Natural killer cell (primary cell): ENCODE data around the gene CHCHD3. TPM values are rescaled to one million over a fixed set of nuclear protein-coding genes. Genes with fewer than 3 reads are reported as not detected.

Experiments
- ATAC-seq, 3 donors: fragments of 150-1000 bp in 2 of 3; fragments of 200-7000 bp in 1 of 3; cut with Tn5 transposase; 1 replicate in 1 of 3; 2 replicates in 2 of 3; pipeline ENCODE4 v1.10.0; 2021; ENCODE audit warnings: mild to moderate bottlenecking in 2 of 3, moderate library complexity in 2 of 3
- DNase-seq, 2 donors: peaks; one replicate each; pipeline versions ENCODE4 v3.0.0 to v3.0.0-alpha.2; 2013 to 2021; ENCODE audit warnings: mixed read lengths in 1 of 2
- H3K27ac ChIP-seq: one replicate; pipeline ENCODE4 v1.5.1; 2013; ENCODE audit warnings: mild to moderate bottlenecking, low read length
- H3K27me3 ChIP-seq: one replicate; pipeline ENCODE4 v1.6.1; 2013; ENCODE audit warnings: low read length; ENCODE audit not compliant: control insufficient read depth, insufficient read depth
- H3K36me3 ChIP-seq: one replicate; pipeline ENCODE4 v1.6.1; 2013; ENCODE audit warnings: low read length; ENCODE audit not compliant: control insufficient read depth, insufficient read depth
- H3K4me1 ChIP-seq: one replicate; pipeline ENCODE4 v1.6.1; 2013; ENCODE audit warnings: low read length; ENCODE audit not compliant: control insufficient read depth, insufficient read depth
- H3K4me3 ChIP-seq: one replicate; pipeline ENCODE4 v1.5.1; 2013; ENCODE audit warnings: low read length
- H3K9me3 ChIP-seq: one replicate; pipeline ENCODE4 v1.6.1; 2013; ENCODE audit warnings: low read length; ENCODE audit not compliant: control insufficient read depth, insufficient read depth
- H3K27ac Mint-ChIP-seq, 2 donors: one replicate each; pipeline ENCODE4 v1.8.0; 2022; ENCODE audit warnings: mild to moderate bottlenecking in 2 of 2, mixed read lengths in 2 of 2, moderate library complexity in 1 of 2
- H3K27me3 Mint-ChIP-seq, 2 donors: one replicate each; pipeline ENCODE4 v1.8.0; 2022; ENCODE audit warnings: low read depth in 2 of 2, mixed read lengths in 2 of 2
- H3K36me3 Mint-ChIP-seq: one replicate; pipeline ENCODE4 v1.8.0; 2022; ENCODE audit warnings: mixed read lengths
- H3K4me1 Mint-ChIP-seq, 2 donors: one replicate each; pipeline ENCODE4 v1.8.0; 2022; ENCODE audit warnings: mixed read lengths in 2 of 2
- H3K4me3 Mint-ChIP-seq: one replicate; pipeline ENCODE4 v1.8.0; 2022; ENCODE audit warnings: mild to moderate bottlenecking, moderate library complexity, mixed read lengths
- H3K9me3 Mint-ChIP-seq, 2 donors: one replicate each; pipeline ENCODE4 v1.8.0; 2022; ENCODE audit warnings: mixed read lengths in 2 of 2
- WGBS: methylation state at CpG from one replicate; pipeline ENCODE4 v1.1.7; 2013; ENCODE audit warnings: missing lambda C conversion rate; ENCODE audit not compliant: insufficient coverage; 5-methylcytosine and 5-hydroxymethylcytosine counted together
- intact Hi-C: fragments of 100-400 bp; cut with micrococcal nuclease; formaldehyde crosslinking; loops from one replicate; pipeline ENCODE4 v1.14.2; 2022
- total RNA-seq, 4 donors: library from RNA; stranded (reverse); fragments of 120-200 nt in 1 of 4; gene quantifications; one replicate each; pipeline versions ENCODE4 v1.2.3 to v1.2.4, GENCODE V29; 2013 to 2022
- TF ChIP-seq, protein P1 (sequence below): fragments of 200-600 bp; IDR thresholded peaks from one replicate; pipeline ENCODE4 v1.8.0; 2022; ENCODE audit warnings: antibody characterized with exemption

The CHCHD3 gene
- total RNA-seq, 3 donors from 2014 or later (not counting 1 experiment from before 2014, with no cell fraction given), result 35.2 to 41.0 (median 35.9) TPM

DNA sequence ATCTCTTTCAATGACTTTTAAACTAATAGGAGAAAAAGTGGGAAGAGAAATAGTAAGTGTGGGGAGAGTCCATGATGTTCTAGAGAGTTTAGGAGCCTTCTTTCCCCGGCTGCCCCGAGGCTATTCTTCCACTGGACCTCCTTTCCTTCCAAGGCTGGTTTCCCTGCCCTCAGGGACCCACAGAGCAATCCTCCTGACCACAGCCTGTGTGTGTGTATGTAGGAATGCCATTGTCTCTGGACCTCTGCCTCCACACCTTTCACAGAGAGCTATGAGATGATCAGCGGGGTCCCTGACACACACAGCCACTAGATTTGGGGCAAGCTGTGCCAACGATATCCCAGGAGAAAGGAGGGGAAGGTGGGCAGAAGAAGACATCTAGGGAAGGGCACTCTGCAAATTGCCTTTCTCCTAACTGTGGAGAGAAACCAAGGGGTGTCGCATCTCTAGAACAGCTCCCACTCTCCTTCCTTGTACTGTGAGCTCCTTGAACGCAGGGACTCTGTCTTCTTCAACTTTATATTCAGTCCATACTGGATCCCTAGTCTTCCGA, 13.3 kb upstream of the CHCHD3 start:
- H3K27ac ChIP-seq, result no peak overlapping the region
- H3K36me3 ChIP-seq, result no peaks in the 10 kb centered on the region
- H3K9me3 ChIP-seq, result no peaks in the 10 kb centered on the region
- H3K4me1 Mint-ChIP-seq, result no peaks in the 10 kb centered on the region
- H3K27ac Mint-ChIP-seq, result no peak overlapping the region
- no peaks in the 10 kb centered on the region for H3K27me3 ChIP-seq
- no peak overlapping the region for H3K4me3 Mint-ChIP-seq
- H3K9me3 Mint-ChIP-seq, result no peaks in the 10 kb centered on the region
- TF ChIP-seq, protein P1, sequence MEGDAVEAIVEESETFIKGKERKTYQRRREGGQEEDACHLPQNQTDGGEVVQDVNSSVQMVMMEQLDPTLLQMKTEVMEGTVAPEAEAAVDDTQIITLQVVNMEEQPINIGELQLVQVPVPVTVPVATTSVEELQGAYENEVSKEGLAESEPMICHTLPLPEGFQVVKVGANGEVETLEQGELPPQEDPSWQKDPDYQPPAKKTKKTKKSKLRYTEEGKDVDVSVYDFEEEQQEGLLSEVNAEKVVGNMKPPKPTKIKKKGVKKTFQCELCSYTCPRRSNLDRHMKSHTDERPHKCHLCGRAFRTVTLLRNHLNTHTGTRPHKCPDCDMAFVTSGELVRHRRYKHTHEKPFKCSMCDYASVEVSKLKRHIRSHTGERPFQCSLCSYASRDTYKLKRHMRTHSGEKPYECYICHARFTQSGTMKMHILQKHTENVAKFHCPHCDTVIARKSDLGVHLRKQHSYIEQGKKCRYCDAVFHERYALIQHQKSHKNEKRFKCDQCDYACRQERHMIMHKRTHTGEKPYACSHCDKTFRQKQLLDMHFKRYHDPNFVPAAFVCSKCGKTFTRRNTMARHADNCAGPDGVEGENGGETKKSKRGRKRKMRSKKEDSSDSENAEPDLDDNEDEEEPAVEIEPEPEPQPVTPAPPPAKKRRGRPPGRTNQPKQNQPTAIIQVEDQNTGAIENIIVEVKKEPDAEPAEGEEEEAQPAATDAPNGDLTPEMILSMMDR, result no peak
- no peaks in the 10 kb centered on the region for H3K4me1 ChIP-seq
- no peak overlapping the region for H3K4me3 ChIP-seq
- H3K36me3 Mint-ChIP-seq, result no peaks in the 10 kb centered on the region
- intact Hi-C loops, result no loop called here
- DNase-seq (no peak), ATAC-seq (no peak)
- peaks cover 7 to 20% of the 10 kb centered on the region in 2 donors for H3K27me3 Mint-ChIP-seq
- WGBS, result 71% methylated on average over 7 of the region's 7 CpGs

DNA sequence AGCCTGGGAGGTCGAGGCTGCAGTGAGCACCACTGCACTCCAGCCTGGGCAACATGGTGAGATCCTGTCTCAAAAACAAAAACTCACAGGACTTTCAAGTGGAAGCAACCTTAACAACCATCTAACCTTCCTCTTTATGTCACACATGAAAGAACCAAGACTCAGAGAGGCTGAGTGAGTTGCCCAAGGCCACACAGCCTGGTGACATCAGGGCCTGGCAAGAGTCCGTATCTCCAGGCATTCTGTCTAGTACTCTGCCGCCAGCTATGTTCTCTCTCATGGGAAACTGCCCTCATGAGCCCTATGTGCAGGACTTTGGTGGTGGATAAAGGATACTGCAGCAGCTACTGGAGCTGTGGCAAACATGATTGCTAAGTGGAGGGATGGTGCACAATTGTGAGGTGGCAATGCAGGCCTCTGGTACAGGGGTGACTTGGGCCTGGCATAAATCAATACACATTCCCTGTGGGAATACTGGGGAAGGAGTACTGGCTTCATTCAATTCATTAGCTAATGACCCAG, 10.1 kb upstream of the CHCHD3 start:
- TF ChIP-seq, protein P1, result no peak
- no peak overlapping the region for H3K4me3 Mint-ChIP-seq
- no peak overlapping the region for H3K27ac ChIP-seq
- H3K4me3 ChIP-seq, result no peak overlapping the region
- intact Hi-C loops, result no loop called here
- no peak for DNase-seq
- no peaks in the 10 kb centered on the region for H3K9me3 Mint-ChIP-seq
- no peaks in the 10 kb centered on the region for H3K27me3 ChIP-seq
- H3K4me1 Mint-ChIP-seq, result no peaks in the 10 kb centered on the region
- peaks cover 5 to 16% of the 10 kb centered on the region in 2 donors for H3K27me3 Mint-ChIP-seq
- no peak for ATAC-seq
- H3K36me3 ChIP-seq, result no peaks in the 10 kb centered on the region
- no peaks in the 10 kb centered on the region for H3K9me3 ChIP-seq
- H3K27ac Mint-ChIP-seq, result no peak overlapping the region
- WGBS, result 95% methylated on average over 3 of the region's 3 CpGs
- H3K4me1 ChIP-seq, result no peaks in the 10 kb centered on the region
- no peaks in the 10 kb centered on the region for H3K36me3 Mint-ChIP-seq

DNA sequence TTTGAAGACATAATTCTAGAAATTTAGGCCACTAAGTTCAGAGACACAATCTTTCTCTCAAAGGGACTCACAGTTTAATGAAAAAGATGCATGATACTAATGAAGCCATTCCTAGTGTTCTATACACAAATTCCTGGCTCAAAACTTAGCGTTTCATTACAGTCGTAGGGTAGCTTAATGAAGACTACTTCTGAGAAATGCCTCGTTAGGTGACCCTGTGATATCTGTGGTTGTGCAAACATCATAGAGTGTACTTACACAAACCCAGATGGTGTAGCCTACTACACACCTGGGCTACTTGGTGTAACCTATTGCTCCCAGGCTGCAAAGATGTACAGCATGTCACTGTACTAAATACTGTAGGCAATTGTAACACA, 488 bp upstream of the CHCHD3 start:
- Histone ChIP-seq H3K9me3 (no peaks in the 10 kb centered on the region), H3K4me1 (peaks cover 8% of the 10 kb centered on the region), H3K4me3 (peak overlapping the region; percentile 93), H3K27me3 (no peaks in the 10 kb centered on the region), H3K36me3 (no peaks in the 10 kb centered on the region), H3K27ac (peak overlapping the region; percentile 84)
- 94% methylated on average over 3 of the region's 3 CpGs for WGBS
- Mint-ChIP-seq H3K27ac (peak overlapping the region; percentile 89 to 94), H3K36me3 (no peaks in the 10 kb centered on the region), H3K9me3 (no peaks in the 10 kb centered on the region), H3K27me3 (peaks cover 8 to 14% of the 10 kb centered on the region in 2 donors), H3K4me1 (peaks cover 22 to 30% of the 10 kb centered on the region in 2 donors), H3K4me3 (peak overlapping the region; percentile 93)
- DNase-seq (no peak), ATAC-seq (no peak)
- TF ChIP-seq, protein P1, result no peak
- intact Hi-C loops, result loop anchor here (1.0 to 10.0 kb wide), 2 partner anchors 170 to 1562 kb away; partner anchors contain the start of gene BPGM
